SHP77 (cell line): ENCODE results near the gene BUD23.
"Not testable (repeated sequence)": the region's sequence is repeated elsewhere in the genome, so short reads cannot be mapped to it uniquely, and the experiment has no call there.

Source experiments
- DNase-seq, 2 experiments: peaks; one replicate each; lab custom pipeline; 2025; lab: John Stamatoyannopoulos, UW

Gene BUD23

DNA sequence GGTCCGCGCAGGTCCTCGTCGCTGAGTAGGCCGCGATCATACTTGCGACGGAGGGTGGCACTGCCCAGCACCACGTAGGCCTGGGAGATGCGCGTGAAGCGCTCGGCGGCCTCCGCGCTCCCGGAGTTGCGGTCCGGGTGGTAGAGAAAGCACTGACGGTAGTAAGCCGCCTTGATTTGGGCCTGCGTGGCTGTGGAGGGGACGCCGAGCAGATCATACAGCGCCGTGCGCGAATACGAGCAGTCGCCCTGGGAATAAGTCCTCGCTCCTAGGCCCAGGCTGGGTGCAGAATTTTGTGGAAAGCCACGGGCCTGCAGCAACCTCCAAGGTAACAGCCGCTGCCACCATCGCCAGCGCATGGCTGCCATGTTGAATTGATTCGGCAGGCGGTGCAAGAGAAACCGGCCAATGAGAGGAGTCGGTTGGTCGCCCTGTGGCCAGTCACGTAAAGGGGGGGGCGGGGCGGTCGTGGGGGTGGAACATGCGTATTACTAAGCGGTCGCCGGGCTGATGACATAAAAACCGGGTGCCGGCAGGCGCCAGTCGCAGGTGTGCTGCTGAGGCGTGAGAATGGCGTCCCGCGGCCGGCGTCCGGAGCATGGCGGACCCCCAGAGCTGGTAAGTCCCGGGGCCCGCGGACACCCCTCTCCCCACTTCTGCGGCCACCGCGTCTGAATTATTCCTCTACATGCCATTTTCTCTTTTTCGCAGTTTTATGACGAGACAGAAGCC is at the start of gene BUD23, which contains the start of gene DNAJC30:
Gene BUD23 (plus strand): TSS at position 542 of the 732 bp plus-strand sequence. CDS start 29 bp downstream, at position 571.
Gene DNAJC30 (minus strand): TSS at position 398 of the 732 bp plus-strand sequence. CDS start 30 bp downstream, at position 368.
- DNase-seq: peak; percentile 93 to 96

DNA sequence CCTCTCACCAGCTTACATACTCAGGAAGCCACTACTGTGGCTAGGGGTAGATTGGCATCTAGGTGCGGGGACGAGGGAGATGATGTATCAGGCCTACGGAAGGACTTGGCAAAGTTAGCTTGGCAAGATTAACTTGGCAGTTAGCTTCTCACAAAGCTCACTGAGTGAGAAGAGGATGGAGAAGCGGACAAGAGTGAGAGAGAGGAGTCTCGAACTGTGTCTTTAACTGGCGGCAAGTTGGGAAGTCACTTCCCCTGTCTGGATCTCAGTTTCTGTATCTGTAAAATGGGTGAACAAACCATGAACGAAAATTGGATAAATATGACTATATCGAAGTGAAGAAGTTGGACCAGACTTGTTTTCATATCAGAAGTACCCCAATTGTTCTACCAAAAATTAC is 49.6 kb upstream of the BUD23 start:
- no peak for DNase-seq

- DNase-seq: no peak
Observed at GRCh38 chr7:73635428-73636200, 47.8 kb upstream of the BUD23 start.

DNA sequence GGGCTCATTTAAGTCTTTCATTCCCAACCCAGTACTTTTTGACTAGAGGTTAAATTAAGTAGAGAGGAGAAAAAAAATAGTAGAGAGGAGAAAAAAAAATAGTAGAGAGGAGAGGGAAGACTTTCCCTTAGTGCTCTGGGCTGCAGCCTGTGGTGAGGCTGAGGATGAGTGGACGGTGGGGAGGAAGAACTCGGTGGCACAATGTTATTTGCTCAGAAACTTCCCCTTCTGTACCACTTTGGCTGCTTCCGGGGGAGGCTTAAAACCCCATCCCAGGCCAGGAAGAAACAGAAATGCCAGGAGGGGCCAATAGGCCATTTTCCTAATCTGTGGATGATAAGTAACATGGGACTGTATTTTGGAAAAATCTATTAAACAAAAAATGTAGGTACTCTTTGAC is 44.5 kb upstream of the BUD23 start:
- DNase-seq: no peak

DNA sequence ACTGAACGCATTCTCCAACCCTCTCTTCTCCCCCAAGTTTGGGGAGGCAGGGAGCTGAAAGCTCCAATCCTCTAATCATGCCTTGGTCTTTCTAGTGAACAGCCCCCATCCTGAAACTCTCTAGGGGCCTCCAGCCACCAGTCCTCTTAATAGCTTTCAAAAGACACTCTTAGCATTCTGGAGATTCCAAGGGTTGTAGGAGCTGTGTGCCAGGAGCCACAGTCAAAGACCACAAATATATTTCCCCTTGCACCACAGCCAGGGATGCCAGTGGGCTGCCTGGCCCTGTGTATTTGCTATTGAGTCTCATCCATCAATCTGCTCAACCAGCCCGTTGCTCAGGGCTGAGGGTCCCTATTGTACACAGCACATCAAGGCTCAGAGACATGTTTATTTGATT is 40.6 kb upstream of the BUD23 start:
- no peak for DNase-seq

- no peak for DNase-seq
Observed at GRCh38 chr7:73644688-73645286, 38.6 kb upstream of the BUD23 start.

DNA sequence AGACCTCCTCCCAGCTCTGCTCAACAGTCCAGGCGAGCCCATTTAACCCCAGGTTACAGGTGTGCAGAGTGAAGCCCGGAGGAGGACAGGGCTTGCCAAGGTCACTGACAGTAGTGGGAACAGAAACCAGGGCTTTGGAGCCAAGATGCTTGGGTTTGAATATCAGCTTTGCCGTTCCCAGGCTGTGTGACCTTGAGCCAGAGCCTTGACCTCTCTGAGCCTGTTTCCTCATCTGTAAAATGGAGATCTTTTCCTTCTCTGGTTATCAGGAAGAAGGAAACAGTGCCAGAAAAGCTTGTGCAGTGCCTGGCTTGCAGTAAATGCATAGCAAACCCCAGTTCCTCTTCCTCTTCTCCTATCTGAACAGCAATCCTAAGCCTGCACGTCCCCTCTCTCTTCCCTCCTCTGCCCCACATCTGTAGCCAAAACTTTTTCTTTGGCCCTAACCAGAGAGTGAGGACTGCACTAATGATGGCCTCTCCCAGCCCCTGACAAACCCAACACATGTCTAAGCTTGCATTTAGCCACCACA is 37.7 kb upstream of the BUD23 start:
- no peak for DNase-seq

DNA sequence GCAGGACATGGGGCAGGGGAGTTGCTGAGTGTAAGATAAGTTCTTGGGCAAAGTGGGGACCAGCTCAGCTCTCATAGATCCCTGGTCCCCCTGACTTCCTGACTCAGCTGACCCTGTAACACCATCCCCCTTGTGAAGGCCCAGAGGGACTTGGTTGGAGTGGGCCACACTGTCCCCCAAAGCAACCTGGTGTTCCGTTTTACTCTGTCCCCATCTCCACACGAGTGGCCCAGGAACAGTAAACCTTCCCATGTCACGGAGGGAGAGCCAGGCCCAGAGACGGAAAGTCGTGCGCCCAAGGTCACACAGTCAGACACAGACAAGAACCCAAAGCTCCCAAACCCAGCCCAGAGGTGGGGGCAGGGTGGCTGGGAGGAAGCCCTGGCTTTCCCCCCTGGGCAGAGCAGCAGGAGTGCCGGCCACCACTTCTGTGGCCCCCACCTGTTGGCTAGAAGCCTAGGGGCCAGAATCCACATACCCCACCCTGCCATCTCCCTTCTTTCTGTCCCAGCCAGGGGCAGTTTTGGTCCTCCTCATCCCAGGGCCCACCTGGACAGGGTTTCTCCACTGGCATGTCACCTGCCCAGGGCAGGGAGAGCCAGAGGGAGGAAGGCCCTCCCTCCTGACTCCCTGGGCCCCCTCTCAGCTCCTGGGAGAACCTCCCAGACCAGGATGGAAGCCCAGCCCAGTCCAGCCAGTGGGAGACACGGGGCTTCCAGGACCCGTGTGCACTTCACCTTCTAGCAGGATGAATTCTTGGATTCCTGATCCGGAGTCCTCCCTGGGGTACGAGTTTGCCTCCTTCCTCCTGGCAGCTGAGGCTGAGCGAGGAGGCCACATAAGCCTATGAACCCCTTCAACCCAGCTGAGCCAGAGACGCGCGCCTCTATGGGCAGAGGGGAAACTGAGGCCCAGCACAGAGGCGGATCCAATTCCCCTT is 36.3 kb upstream of the BUD23 start:
- DNase-seq: no peak

DNA sequence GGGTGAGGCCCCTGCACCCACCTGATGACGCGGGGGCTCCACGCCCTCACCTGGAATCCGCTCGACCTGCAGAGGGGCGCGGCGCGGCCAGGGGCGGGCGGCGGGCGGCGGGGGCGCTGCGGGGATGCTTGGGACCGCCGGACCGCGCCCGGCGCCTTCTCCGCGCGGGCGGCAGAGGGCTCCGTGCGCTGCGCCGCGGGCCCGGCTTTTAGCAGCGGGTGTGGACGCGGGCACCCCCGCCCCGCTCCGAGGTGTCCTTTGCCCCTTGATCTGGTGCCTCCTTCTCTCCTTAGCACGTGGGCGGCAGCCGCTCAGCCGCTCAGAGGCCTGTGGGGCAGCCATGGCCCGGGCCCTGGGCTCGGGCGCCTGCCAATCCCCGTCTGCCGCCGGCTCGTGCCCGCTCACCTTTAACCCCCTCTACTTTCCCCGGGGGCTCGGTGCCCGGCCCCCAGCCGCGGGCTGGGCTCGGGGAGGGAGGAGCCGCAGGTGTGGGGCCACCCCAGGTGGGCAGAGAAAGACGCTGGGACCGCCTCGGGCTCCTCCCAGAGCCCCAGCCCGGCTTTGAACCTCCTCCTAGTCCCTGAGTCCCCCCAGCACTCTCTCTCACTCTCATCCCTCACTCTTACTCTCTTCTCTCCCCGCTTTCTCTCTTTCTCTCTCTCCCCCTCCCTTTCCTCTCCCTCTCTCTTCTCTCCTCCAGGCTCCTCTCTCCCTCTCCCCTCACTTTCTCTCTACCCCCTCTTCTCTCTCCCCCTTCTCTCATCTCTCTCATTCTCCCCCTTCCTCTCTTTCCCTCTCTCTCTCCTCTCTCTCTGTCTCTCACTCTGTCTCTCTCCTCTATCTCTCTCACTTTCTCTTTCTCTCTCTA is 35.4 kb upstream of the BUD23 start:
- no peak for DNase-seq

DNA sequence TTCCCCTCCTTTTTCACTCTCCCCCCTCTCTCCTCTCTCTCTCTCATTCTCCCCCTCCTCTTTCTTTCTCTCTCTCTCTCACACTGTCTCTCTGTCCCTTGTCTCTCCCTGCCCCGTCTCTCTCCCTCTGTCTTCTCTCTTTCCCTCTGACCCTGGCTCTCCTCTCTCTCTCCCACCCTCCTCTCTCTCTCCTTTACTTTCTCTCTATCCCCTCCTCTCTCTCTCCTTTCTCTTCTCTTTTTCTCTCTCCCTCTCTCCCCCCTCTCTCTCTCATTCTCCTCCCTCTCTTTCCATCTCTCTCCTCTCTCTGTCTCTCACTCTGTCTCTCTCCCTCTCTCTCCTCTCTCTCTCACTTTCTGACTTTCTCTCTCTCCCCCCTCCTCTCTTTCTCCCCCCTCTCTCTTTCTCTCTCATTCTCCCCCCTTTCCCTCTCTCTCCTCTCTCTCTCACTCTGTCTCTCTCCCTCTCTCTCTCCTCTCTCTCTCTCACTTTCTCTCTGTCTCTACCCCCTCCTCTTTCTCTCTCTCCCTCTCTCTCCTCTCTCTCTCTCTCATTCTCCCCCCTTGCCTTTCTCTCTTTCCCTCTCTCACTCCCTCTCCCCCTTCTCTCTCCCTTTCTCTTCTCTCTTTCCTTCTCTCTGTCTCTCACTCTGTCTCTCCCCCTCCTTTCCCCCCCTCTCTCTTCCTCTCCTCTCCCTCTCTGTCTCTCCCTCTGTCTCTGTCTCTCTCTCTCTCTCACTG is 34.6 kb upstream of the BUD23 start:
- DNase-seq: no peak

GRCh38 chr7:73649576-73649975 is 33.8 kb upstream of the BUD23 start:
- DNase-seq: no peak

DNA sequence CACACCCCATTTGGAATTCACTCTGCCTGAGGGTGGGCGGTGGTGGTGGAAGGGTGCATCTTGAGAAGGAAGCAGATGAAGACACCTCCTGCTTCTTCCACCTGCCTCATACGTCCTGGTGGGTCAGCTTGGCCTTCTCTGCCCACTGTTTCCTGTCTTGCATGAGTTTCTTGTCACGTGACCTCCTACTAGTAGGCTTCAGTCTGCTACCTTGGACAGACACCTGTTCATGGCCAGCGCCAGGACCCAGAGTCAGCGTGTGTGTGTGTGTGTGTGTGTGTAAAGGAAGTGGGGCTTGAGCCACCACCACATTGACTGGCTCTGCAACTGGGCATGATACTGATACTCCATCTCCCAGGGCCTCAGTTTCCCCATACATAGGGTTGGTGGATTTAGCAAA is 32.9 kb upstream of the BUD23 start:
- no peak for DNase-seq

GRCh38 chr7:73652541-73652949 is 30.9 kb upstream of the BUD23 start:
- DNase-seq: no peak

DNA sequence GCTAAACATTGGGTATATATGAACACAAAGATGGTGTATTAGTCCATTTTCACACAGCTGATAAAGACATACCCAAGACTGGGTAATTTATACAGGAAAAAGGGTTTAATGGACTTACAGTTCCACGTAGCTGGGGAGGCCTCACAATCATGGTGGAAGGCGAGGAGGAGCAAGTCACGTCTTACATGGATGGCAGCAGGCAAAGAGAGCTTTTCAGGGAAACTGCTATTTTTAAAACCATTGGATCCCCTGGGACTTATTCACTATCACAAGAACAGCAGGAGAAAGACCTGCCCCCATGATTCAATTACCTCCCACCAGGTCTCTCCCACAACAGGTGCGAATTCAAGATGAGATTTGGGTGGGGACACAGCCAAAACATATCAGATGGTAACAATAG is 28.1 kb upstream of the BUD23 start:
- DNase-seq: not testable (repeated sequence)

DNA sequence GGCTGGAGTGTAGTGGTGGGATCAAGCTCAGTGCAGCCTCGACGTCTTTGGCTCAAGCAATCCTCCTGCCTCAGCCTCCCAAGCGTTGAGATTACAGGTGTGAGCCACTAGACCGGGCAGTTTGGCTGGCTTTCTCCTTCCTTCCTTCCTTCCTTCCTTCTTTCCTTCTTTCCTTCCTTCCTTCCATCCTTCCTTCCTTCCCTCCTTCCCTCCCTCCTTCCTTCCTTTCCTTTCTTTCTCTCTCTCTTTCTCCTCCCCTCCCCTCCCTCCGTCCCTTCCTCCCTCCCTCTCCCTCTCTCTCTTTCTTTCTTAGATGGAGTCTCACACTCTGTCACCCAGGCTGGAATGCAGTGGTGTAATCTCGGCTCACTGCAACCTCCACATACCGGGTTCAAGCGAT is 23.4 kb upstream of the BUD23 start:
- no peak for DNase-seq

GRCh38 chr7:73660594-73660993 is 22.8 kb upstream of the BUD23 start:
- DNase-seq: not testable (repeated sequence)

- no peak for DNase-seq
Observed at GRCh38 chr7:73663033-73663432, 20.4 kb upstream of the BUD23 start.

DNA sequence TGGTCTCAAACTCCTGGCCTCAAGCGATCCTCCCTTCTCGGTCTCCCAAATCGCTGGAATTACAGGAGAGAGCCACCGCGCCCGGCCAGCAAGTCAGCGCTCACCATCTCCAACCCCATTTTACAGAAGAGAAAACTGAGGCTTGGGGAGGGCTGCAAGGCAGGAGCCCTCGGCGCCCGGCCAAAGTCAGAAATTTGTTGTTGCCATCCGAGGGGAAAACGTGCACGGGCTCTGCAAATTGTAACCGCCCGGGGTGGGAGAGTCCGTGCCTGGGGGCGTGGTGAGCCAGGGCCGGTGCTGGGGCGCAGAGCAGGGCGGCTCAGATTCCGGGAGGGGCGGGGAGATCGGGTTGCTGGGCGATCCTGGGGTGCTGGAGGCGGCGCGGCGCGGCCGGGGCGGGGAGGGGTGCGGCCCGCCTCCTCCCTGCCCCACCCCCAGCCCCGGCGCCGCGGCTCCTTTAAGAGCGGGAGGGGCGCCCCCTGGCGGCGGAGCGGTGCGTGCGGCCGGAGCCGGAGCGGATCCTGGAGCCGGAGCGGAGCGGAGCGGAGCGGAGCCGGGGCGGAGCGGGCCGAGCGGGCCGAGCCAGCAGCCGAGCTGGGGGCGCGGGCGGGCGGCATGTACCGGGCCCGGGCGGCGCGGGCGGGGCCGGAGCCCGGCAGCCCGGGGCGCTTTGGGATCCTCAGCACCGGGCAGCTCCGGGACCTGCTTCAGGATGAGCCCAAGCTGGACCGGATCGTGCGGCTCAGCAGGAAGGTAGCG is 15.9 kb upstream of the BUD23 start, which contains the start of gene VPS37D:
Gene VPS37D (plus strand): TSS at position 488 of the 759 bp plus-strand sequence. CDS start 128 bp downstream, at position 616.
- DNase-seq: peak; percentile 50 to 69
